Endothelial cell of umbilical vein (primary cell): ENCODE results near the gene ADAMTS12. TPM values are rescaled to one million over a fixed set of nuclear protein-coding genes. Genes with fewer than 3 reads are reported as not detected.

Experiments
- BruUV-seq: library from RNA; stranded (reverse); fragments of 400-500 nt; replicated peaks from 2 replicates; lab custom pipeline; 2021; lab: Mats Ljungman, UMichigan
- CTCF ChIA-PET: fragments of 300-600, 350-600 bp; sonication (Branson Sonifier 250); formaldehyde crosslinking; loops from one replicate; lab custom pipeline; 2021; ENCODE audit warnings: antibody characterized with exemption, inconsistent platforms; lab: Charles Lee
- POLR2A ChIA-PET: fragments of 300-600, 350-600 bp; sonication (Branson Sonifier 250); formaldehyde crosslinking; loops from one replicate; lab custom pipeline; 2021; ENCODE audit warnings: antibody characterized with exemption, inconsistent platforms; lab: Charles Lee
- DNase-seq: peaks from one replicate; pipeline ENCODE4 v3.0.0-alpha.2; 2011; ENCODE audit warnings: low read depth, low spot score
- FAIRE-seq: peaks from 2 replicates; lab custom pipeline; 2011; peaks lifted over from hg19 to GRCh38; lab: Jason Lieb, UNC
- H2AFZ ChIP-seq: 2 replicates; pipeline ENCODE4 v1.6.0; 2012; ENCODE audit warnings: low read depth, low read length, control low read depth, inconsistent platforms
- H3K27ac ChIP-seq: 2 replicates; pipeline ENCODE4 v1.5.1; 2011; ENCODE audit warnings: low read depth, mild to moderate bottlenecking, control low read depth, low read length, moderate library complexity; ENCODE audit not compliant: insufficient read depth
- H3K27me3 ChIP-seq, 2 experiments: 2 replicates each; pipeline versions ENCODE4 v1.6.0 to v1.6.1; 2011; ENCODE audit warnings: low read length in 2 of 2, mixed read lengths in 1 of 2; ENCODE audit not compliant: control insufficient read depth in 2 of 2, insufficient read depth in 2 of 2
- H3K36me3 ChIP-seq, 2 experiments: 2 replicates in 1 of 2; 3 replicates in 1 of 2; pipeline ENCODE4 v1.5.1; 2011; ENCODE audit warnings: low read length in 2 of 2, mild to moderate bottlenecking in 1 of 2, moderate library complexity in 1 of 2; ENCODE audit not compliant: control insufficient read depth in 2 of 2, insufficient read depth in 2 of 2; ENCODE audit errors: extremely low read depth in 1 of 2
- H3K4me1 ChIP-seq: 3 replicates; pipeline ENCODE4 v1.5.1; 2011; ENCODE audit warnings: mild to moderate bottlenecking, low read length; ENCODE audit not compliant: control insufficient read depth, insufficient read depth; ENCODE audit errors: extremely low read depth
- H3K4me2 ChIP-seq: 2 replicates; pipeline ENCODE4 v1.6.1; 2011; ENCODE audit warnings: low read length, control low read depth, mixed read lengths; ENCODE audit not compliant: insufficient read depth
- H3K4me3 ChIP-seq, 3 experiments: fragments of 200-600 bp in 1 of 3; sonication (generic), shearing (Covaris generic) in 1 of 3; replicated peaks in 1 of 3; 2 replicates each; pipeline ENCODE4 v1.5.1; 2011 to 2016; ENCODE audit warnings: control low read depth in 3 of 3, low read length in 3 of 3, mild to moderate bottlenecking in 2 of 3, inconsistent platforms in 1 of 3, low read depth in 1 of 3, moderate library complexity in 1 of 3; ENCODE audit not compliant: insufficient read depth in 1 of 3
- H3K79me2 ChIP-seq: 2 replicates; pipeline ENCODE4 v1.6.0; 2012; ENCODE audit warnings: low read length, inconsistent platforms; ENCODE audit not compliant: control insufficient read depth, insufficient read depth
- H3K9ac ChIP-seq: replicated peaks from 2 replicates; pipeline ENCODE3; 2011; ENCODE audit warnings: low read length, control low read depth; ENCODE audit not compliant: insufficient read depth; ENCODE audit errors: extremely low read depth
- H3K9me1 ChIP-seq: replicated peaks from 3 replicates; pipeline ENCODE4 v1.6.0; 2011; ENCODE audit warnings: mild to moderate bottlenecking, low read length; ENCODE audit not compliant: control insufficient read depth, insufficient read depth; ENCODE audit errors: extremely low read depth
- H3K9me3 ChIP-seq: replicated peaks from 2 replicates; pipeline ENCODE4 v1.5.1; 2012; ENCODE audit warnings: low read length, inconsistent platforms; ENCODE audit not compliant: control insufficient read depth, insufficient read depth
- H4K20me1 ChIP-seq: replicated peaks from 2 replicates; pipeline ENCODE3; 2011; ENCODE audit warnings: mild to moderate bottlenecking, low read length; ENCODE audit not compliant: control insufficient read depth, insufficient read depth; ENCODE audit errors: extremely low read depth
- CTCF ChIP-seq, 2 donors: IDR thresholded peaks; 1 replicate in 1 of 2; 2 replicates in 1 of 2; pipeline ENCODE4 v1.5.1; 2011; ENCODE audit warnings: low read length in 2 of 2, mild to moderate bottlenecking in 2 of 2, moderate library complexity in 2 of 2, control low read depth in 1 of 2, inconsistent platforms in 1 of 2, low read depth in 1 of 2; ENCODE audit not compliant: insufficient read depth in 1 of 2; ENCODE audit errors: extremely low read depth in 1 of 2
- EZH2 ChIP-seq: IDR thresholded peaks from 2 replicates; pipeline ENCODE4 v1.6.1; 2012; ENCODE audit warnings: borderline replicate concordance, low read depth, mild to moderate bottlenecking, moderate library complexity, low read length, inconsistent platforms; ENCODE audit not compliant: severe bottlenecking
- FOS ChIP-seq: IDR thresholded peaks from 2 replicates; pipeline ENCODE4 v1.6.1; 2011; ENCODE audit warnings: mild to moderate bottlenecking, low read length, moderate library complexity, borderline replicate concordance; ENCODE audit not compliant: insufficient read depth
- GATA2 ChIP-seq: IDR thresholded peaks from 2 replicates; pipeline ENCODE4 v1.7.0; 2011; ENCODE audit warnings: low read depth, mild to moderate bottlenecking, moderate library complexity, mixed read lengths, low read length; ENCODE audit not compliant: insufficient read length, insufficient read depth
- JUN ChIP-seq: IDR thresholded peaks from 2 replicates; pipeline ENCODE4 v1.6.1; 2011; ENCODE audit warnings: borderline replicate concordance, low read depth; ENCODE audit not compliant: insufficient read length, insufficient read depth
- MAX ChIP-seq: IDR thresholded peaks from 2 replicates; pipeline ENCODE4 v1.6.1; 2011; ENCODE audit not compliant: insufficient read depth, insufficient read length
- MYC ChIP-seq: IDR thresholded peaks from one replicate; pipeline ENCODE4 v1.6.1; 2011; ENCODE audit warnings: mild to moderate bottlenecking, low read depth, low read length
- POLR2A ChIP-seq: IDR thresholded peaks from 2 replicates; pipeline ENCODE4 v1.6.1; 2012; ENCODE audit warnings: low read depth, mild to moderate bottlenecking, control low read depth, low read length
- POLR2AphosphoS5 ChIP-seq: IDR thresholded peaks from 2 replicates; pipeline ENCODE4 v1.6.1; 2012; ENCODE audit warnings: low read depth, mild to moderate bottlenecking, control low read depth, low read length, moderate library complexity; ENCODE audit not compliant: insufficient read depth
- dilution Hi-C: fragments of 300-500 bp; cut with MboI; formaldehyde crosslinking; loops from one replicate; pipeline ENCODE4 v1.15.0; 2019; ENCODE audit warnings: low sequenced_read_pairs; ENCODE audit not compliant: extremely low pct_ligation_motif_present
- intact Hi-C: fragments of 100-400 bp; cut with micrococcal nuclease; formaldehyde crosslinking; loops from one replicate; pipeline ENCODE4 v1.10.0; 2022
- polyA plus RNA-seq, 4 experiments: library from polyadenylated mRNA; depleted of rRNA in 3 of 4; stranded (reverse) in 3 of 4; unstranded in 1 of 4; fragments of >200 nt; gene quantifications; 2 replicates each; pipeline versions ENCODE4 v1.2.1 to v1.2.3, GENCODE V29; 2011 to 2012; ENCODE audit warnings: missing spikeins in 1 of 4
- total RNA-seq: library from RNA; stranded (reverse); gene quantifications from 2 replicates; pipeline ENCODE4 v1.2.3, GENCODE V29; 2021

The ADAMTS12 gene
- total and polyA plus RNA-seq, 2 donors (not counting 3 experiments of a cell fraction or from before 2014, with no cell fraction given), result 0.88 TPM; not detected in 1

GRCh38 chr5:33490071-33490665, 401.6 kb downstream of the ADAMTS12 start:
- H3K27ac ChIP-seq, result no peak overlapping the region
- no peak overlapping the region for H3K9ac ChIP-seq
- DNase-seq, result no peak
- BruUV-seq, result no TSS peak
- H3K79me2 ChIP-seq, result no peaks in the 10 kb centered on the region
- peaks cover 0 to 3% of the 10 kb centered on the region in 2 experiments for H3K27me3 ChIP-seq
- dilution Hi-C loops, result no loop called here
- FAIRE-seq, result no peak
- no peak overlapping the region for H3K4me3 ChIP-seq
- no peaks in the 10 kb centered on the region for H3K9me1 ChIP-seq
- intact Hi-C loops, result no loop called here
- ChIA-PET POLR2A (no interaction called here), CTCF (interaction anchor here (2.1 kb wide), 1 partner anchor 445 kb away, joined by 11 read pairs; no protein-coding TSS in a partner anchor)
- no peaks in the 10 kb centered on the region for H3K36me3 ChIP-seq
- H3K4me2 ChIP-seq, result no peak overlapping the region
- H4K20me1 ChIP-seq, result no peaks in the 10 kb centered on the region
- H2AFZ ChIP-seq, result no peak overlapping the region
- H3K9me3 ChIP-seq, result no peaks in the 10 kb centered on the region
- TF ChIP-seq JUN, result no peak
- TF ChIP-seq MYC, result no peak
- no peak for TF ChIP-seq POLR2AphosphoS5
- TF ChIP-seq GATA2, result no peak
- TF ChIP-seq POLR2A, result no peak
- no peak for TF ChIP-seq MAX
- no peak for TF ChIP-seq FOS
- no peak for TF ChIP-seq EZH2
- no peak for TF ChIP-seq CTCF (IDR thresholded peaks at IDR 0.05; ENCODE audit: extremely low read depth in 1 of 2, insufficient read depth in 1 of 2, low read depth in 1 of 2, low read length in 2 of 2)
- H3K4me1 ChIP-seq, result peaks cover 2% of the 10 kb centered on the region
